ENCODE data around the gene RPS21. TPM values are rescaled to one million over a fixed set of nuclear protein-coding genes. Genes with fewer than 3 reads are reported as not detected.

Gene RPS21
- total RNA-seq, 1 experiment from 2014 or later: 1,761 TPM

- DNase-seq (ENCODE audit: low read depth, low spot score) (peak; percentile 51), ATAC-seq (peak; percentile 90)
- no peaks in the 10 kb centered on the region for H3K9me3 ChIP-seq (ENCODE audit: control insufficient read depth, insufficient read depth, low read depth, low read length)
- no peak; the same call in 1 of the 2 replicates for TF ChIP-seq TCF7L2 (IDR thresholded peaks at IDR 0.05; ENCODE audit: low read depth, low read length)
- TF ChIP-seq REST (IDR thresholded peaks at IDR 0.05; ENCODE audit: insufficient read depth in 1 of 2, low read depth in 2 of 2, low read length in 1 of 2): 0 out of 4 replicates have a peak, but pooled peaks of 1 of the 2 experiments have one; percentile 61
- peak; percentile 51; the same call in 1 of the 2 replicates for TF ChIP-seq SIN3A (IDR thresholded peaks at IDR 0.05; ENCODE audit: borderline replicate concordance, insufficient read depth, low read depth, low read length)
- ChIA-PET CTCF (no interaction called here), POLR2A (no interaction called here)
- peaks cover 26% of the 10 kb centered on the region for H3K4me1 ChIP-seq (ENCODE audit: control insufficient read depth, insufficient read depth, low read length)
- in situ Hi-C loops (cut with HindIII; ENCODE audit: low pct_unique_long_range_greater_than_20kb, low sequenced_read_pairs): no loop called here
- peak within 1 kb of the TSS; percentile 73 for H3K27ac ChIP-seq (ENCODE audit: low read length)
- BruUV-seq (replicated peaks): no TSS peak
- H3K27me3 ChIP-seq (ENCODE audit: control insufficient read depth, insufficient read depth, low read length): no peaks in the 10 kb centered on the region
- peak within 1 kb of the TSS; percentile 63 to 64 for H3K4me3 ChIP-seq (ENCODE audit: low read depth in 2 of 2, low read length in 2 of 2)
- intact Hi-C loops (cut with micrococcal nuclease; ENCODE audit: unreplicated experiment): no loop called here
- no peaks in the 10 kb centered on the region for H3K36me3 ChIP-seq (ENCODE audit: control insufficient read depth, insufficient read depth, low read length)
These were observed 20.5 kb downstream of the RPS21 start, which contains the start of gene CABLES2 for GRCh38 chr20:62407221-62407992. Gene CABLES2, minus strand, starts transcription at chr20:62407285. Its CDS starts 9 bp downstream, at chr20:62407276.

DNA sequence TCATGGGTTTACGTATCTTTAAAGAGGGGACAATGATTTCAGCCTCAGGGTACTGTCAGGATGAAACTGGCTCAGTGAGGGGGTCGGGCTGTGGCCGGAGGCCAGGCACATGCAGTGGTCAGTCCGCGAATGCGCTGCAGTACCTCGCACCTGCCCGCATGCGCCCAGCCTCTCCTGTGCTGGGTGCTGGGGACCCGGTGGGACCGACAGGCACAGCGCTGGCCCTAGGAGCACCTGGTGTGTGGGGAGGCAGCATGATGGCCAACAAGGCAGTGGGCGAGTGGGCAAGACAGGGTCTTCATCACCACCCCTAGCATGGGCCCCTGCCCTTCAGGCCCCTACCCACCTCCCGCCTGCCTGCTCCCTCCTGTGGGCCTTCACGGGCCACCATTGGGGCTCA is 21.2 kb downstream of the RPS21 start:
- CTCF ChIA-PET: no interaction called here
- BruUV-seq (replicated peaks): no TSS peak
- POLR2A ChIA-PET: no interaction called here
- Histone ChIP-seq H3K4me3 (ENCODE audit: low read depth in 2 of 2, low read length in 2 of 2) (no peak overlapping the region), H3K4me1 (ENCODE audit: control insufficient read depth, insufficient read depth, low read length) (peaks cover 26% of the 10 kb centered on the region), H3K27me3 (ENCODE audit: control insufficient read depth, insufficient read depth, low read length) (no peaks in the 10 kb centered on the region), H3K9me3 (ENCODE audit: control insufficient read depth, insufficient read depth, low read depth, low read length) (no peaks in the 10 kb centered on the region), H3K36me3 (ENCODE audit: control insufficient read depth, insufficient read depth, low read length) (no peaks in the 10 kb centered on the region), H3K27ac (ENCODE audit: low read length) (peak overlapping the region; percentile 73)
- in situ Hi-C loops (cut with HindIII; ENCODE audit: low pct_unique_long_range_greater_than_20kb, low sequenced_read_pairs) (no loop called here), intact Hi-C loops (cut with micrococcal nuclease; ENCODE audit: unreplicated experiment) (no loop called here)
- DNase-seq (ENCODE audit: low read depth, low spot score) (no peak), ATAC-seq (no peak)
- TF ChIP-seq SIN3A (IDR thresholded peaks at IDR 0.05; ENCODE audit: borderline replicate concordance, insufficient read depth, low read depth, low read length) (no peak), TCF7L2 (IDR thresholded peaks at IDR 0.05; ENCODE audit: low read depth, low read length) (no peak), POLR2AphosphoS5 (IDR thresholded peaks at IDR 0.05; ENCODE audit: low read depth, low read length) (no peak), REST (IDR thresholded peaks at IDR 0.05; ENCODE audit: insufficient read depth in 1 of 2, low read depth in 2 of 2, low read length in 1 of 2) (no peak)
- TF ChIP-seq, protein P1, sequence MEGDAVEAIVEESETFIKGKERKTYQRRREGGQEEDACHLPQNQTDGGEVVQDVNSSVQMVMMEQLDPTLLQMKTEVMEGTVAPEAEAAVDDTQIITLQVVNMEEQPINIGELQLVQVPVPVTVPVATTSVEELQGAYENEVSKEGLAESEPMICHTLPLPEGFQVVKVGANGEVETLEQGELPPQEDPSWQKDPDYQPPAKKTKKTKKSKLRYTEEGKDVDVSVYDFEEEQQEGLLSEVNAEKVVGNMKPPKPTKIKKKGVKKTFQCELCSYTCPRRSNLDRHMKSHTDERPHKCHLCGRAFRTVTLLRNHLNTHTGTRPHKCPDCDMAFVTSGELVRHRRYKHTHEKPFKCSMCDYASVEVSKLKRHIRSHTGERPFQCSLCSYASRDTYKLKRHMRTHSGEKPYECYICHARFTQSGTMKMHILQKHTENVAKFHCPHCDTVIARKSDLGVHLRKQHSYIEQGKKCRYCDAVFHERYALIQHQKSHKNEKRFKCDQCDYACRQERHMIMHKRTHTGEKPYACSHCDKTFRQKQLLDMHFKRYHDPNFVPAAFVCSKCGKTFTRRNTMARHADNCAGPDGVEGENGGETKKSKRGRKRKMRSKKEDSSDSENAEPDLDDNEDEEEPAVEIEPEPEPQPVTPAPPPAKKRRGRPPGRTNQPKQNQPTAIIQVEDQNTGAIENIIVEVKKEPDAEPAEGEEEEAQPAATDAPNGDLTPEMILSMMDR (IDR thresholded peaks at IDR 0.05): no peak
